ENCODE data around the gene ZNRF2.
"Not testable (repeated sequence)": the region's sequence is repeated elsewhere in the genome, so short reads cannot be mapped to it uniquely, and the experiment has no call there.

The ZNRF2 gene

DNA sequence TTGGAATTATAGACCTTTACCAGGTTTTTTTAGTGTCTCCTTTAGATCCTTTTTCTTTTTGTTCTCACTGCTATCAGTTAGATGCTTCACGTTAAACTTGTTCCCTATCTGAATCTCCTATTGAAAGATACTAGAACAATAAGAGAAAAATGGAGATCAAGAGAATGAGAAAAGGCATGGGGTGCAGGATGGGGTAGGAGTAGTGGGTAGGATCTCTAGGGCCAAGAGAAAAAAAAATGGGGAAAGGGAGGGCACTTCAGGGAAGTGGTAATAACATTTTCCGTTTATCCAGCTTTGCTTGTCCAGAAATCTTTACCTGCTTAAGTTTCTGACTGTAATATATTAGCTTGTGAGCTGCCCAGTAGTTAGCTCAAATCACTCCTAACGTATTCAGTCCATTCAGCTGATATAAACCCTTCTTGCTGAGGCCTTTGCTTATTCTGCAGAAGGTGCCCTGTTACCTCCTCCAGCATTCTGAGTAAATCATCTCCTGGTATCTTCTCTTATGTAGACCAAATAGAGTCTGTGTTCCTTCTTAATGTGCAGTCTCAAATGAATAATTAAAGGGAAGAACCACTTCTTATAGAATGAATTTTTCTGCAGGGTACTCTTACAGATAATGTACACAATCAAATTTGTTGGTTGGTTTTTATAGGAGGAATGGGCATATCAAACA lies 69.7 kb downstream of the ZNRF2 start:
- Mint-ChIP-seq H3K9me3 (no peaks in the 10 kb centered on the region), H3K4me1 (peaks cover 7 to 16% of the 10 kb centered on the region in 2 donors), H3K27ac (no peak overlapping the region), H3K4me3 (no peak overlapping the region), H3K27me3 (no peaks in the 10 kb centered on the region), H3K36me3 (peaks cover 11 to 17% of the 10 kb centered on the region in 2 donors)
- ATAC-seq (replicated peaks) = no peak
- DNase-seq = no peak

GRCh38 chr7:30354791-30355190 lies 70.4 kb downstream of the ZNRF2 start:
- DNase-seq (no peak), ATAC-seq (replicated peaks) (no peak)
- Mint-ChIP-seq H3K9me3 (no peaks in the 10 kb centered on the region), H3K4me1 (peaks cover 7 to 16% of the 10 kb centered on the region in 2 donors), H3K36me3 (peaks cover 11 to 17% of the 10 kb centered on the region in 2 donors), H3K27ac (no peak overlapping the region), H3K4me3 (no peak overlapping the region), H3K27me3 (no peaks in the 10 kb centered on the region)

GRCh38 chr7:30359957-30360356 lies 75.6 kb downstream of the ZNRF2 start:
- ATAC-seq (replicated peaks) = no peak
- Mint-ChIP-seq H3K4me1 (peaks cover 4 to 13% of the 10 kb centered on the region in 2 donors), H3K9me3 (no peaks in the 10 kb centered on the region), H3K27ac (no peak overlapping the region), H3K27me3 (no peaks in the 10 kb centered on the region), H3K36me3 (peaks cover 12 to 17% of the 10 kb centered on the region in 2 donors), H3K4me3 (no peak overlapping the region)
- DNase-seq = no peak

- Mint-ChIP-seq H3K9me3 (no peaks in the 10 kb centered on the region), H3K36me3 (peaks cover 0 to 2% of the 10 kb centered on the region in 2 donors), H3K4me3 (no peak overlapping the region), H3K27ac (no peak overlapping the region), H3K27me3 (no peaks in the 10 kb centered on the region), H3K4me1 (peaks cover 4 to 7% of the 10 kb centered on the region in 2 donors)
- DNase-seq (no peak), ATAC-seq (replicated peaks) (peak; percentile 12 to 25)
Measured at GRCh38 chr7:30363778-30364563, 79.6 kb downstream of the ZNRF2 start.

- Mint-ChIP-seq H3K4me3 (no peak overlapping the region), H3K27ac (no peak overlapping the region), H3K9me3 (no peaks in the 10 kb centered on the region)
Measured at GRCh38 chr7:30364773-30365172, 80.4 kb downstream of the ZNRF2 start.

GRCh38 chr7:30365621-30366020 lies 81.2 kb downstream of the ZNRF2 start:
- peaks cover 4 to 7% of the 10 kb centered on the region in 2 donors for H3K4me1 Mint-ChIP-seq
- no peak overlapping the region for H3K27ac Mint-ChIP-seq
- ATAC-seq (replicated peaks) (no peak), DNase-seq (no peak)
- no peaks in the 10 kb centered on the region for H3K27me3 Mint-ChIP-seq
- H3K36me3 Mint-ChIP-seq = peaks cover 0 to 2% of the 10 kb centered on the region in 2 donors
- no peaks in the 10 kb centered on the region for H3K9me3 Mint-ChIP-seq
- H3K4me3 Mint-ChIP-seq = no peak overlapping the region

More at GRCh38 chr7:30364773-30365172, 80.4 kb downstream of the ZNRF2 start:
- no peak for DNase-seq
- ATAC-seq (replicated peaks) = no peak
- H3K4me1 Mint-ChIP-seq = peaks cover 4 to 7% of the 10 kb centered on the region in 2 donors
- no peaks in the 10 kb centered on the region for H3K27me3 Mint-ChIP-seq
- peaks cover 0 to 2% of the 10 kb centered on the region in 2 donors for H3K36me3 Mint-ChIP-seq

- H3K4me1 Mint-ChIP-seq = peaks cover 4 to 7% of the 10 kb centered on the region in 2 donors
- H3K9me3 Mint-ChIP-seq = no peaks in the 10 kb centered on the region
- no peak for ATAC-seq (replicated peaks)
- DNase-seq = no peak
- H3K4me3 Mint-ChIP-seq = no peak overlapping the region
- H3K27me3 Mint-ChIP-seq = no peaks in the 10 kb centered on the region
- H3K36me3 Mint-ChIP-seq = peaks cover 4 to 5% of the 10 kb centered on the region in 2 donors
- no peak overlapping the region for H3K27ac Mint-ChIP-seq
Measured at GRCh38 chr7:30366606-30367005, 82.2 kb downstream of the ZNRF2 start.

GRCh38 chr7:30367561-30367960 lies 83.2 kb downstream of the ZNRF2 start:
- no peak for DNase-seq

GRCh38 chr7:30369879-30370278 lies 85.5 kb downstream of the ZNRF2 start:
- no peak for ATAC-seq (replicated peaks)
- DNase-seq = no peak
- Mint-ChIP-seq H3K4me3 (no peak overlapping the region), H3K27ac (no peak overlapping the region), H3K4me1 (no peaks in the 10 kb centered on the region), H3K27me3 (no peaks in the 10 kb centered on the region), H3K36me3 (peaks cover 5 to 6% of the 10 kb centered on the region in 2 donors), H3K9me3 (no peaks in the 10 kb centered on the region)

More at GRCh38 chr7:30367561-30367960, 83.2 kb downstream of the ZNRF2 start:
- Mint-ChIP-seq H3K4me3 (no peak overlapping the region), H3K27me3 (no peaks in the 10 kb centered on the region), H3K27ac (no peak overlapping the region), H3K4me1 (peaks cover 4 to 7% of the 10 kb centered on the region in 2 donors), H3K36me3 (peaks cover 5 to 7% of the 10 kb centered on the region in 2 donors), H3K9me3 (no peaks in the 10 kb centered on the region)
- ATAC-seq (replicated peaks) = no peak

- Mint-ChIP-seq H3K9me3 (no peaks in the 10 kb centered on the region), H3K27me3 (no peaks in the 10 kb centered on the region), H3K4me1 (no peaks in the 10 kb centered on the region), H3K36me3 (peaks cover 5 to 6% of the 10 kb centered on the region in 2 donors), H3K27ac (no peak overlapping the region), H3K4me3 (no peak overlapping the region)
- DNase-seq (no peak), ATAC-seq (replicated peaks) (no peak)
Measured at GRCh38 chr7:30371321-30371720, 86.9 kb downstream of the ZNRF2 start.

GRCh38 chr7:30378275-30378674 lies 93.9 kb downstream of the ZNRF2 start:
- H3K27ac Mint-ChIP-seq = no peak overlapping the region

DNA sequence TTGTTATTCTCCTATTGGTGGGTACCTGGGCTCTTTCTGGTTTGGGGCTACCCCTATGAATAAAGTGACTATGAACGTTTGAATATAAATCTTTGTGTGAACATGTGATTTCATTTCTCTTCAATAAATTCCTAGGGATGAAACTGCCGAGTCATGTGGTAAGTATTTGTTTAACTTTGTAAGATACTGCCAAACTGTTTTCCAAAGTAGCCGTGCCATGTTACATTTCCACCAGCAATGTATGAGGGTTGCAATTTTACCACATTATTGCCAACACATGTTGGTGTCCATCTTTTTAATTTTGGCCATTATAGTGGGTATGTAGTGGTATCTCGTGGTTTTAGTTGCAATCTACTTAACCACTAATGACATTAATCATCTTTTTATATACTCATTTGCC lies 94.7 kb downstream of the ZNRF2 start:
- Mint-ChIP-seq H3K4me1 (peaks cover 0 to 2% of the 10 kb centered on the region in 2 donors), H3K9me3 (peaks cover 0 to 5% of the 10 kb centered on the region in 2 donors), H3K27me3 (no peaks in the 10 kb centered on the region), H3K4me3 (no peak overlapping the region), H3K27ac (no peak overlapping the region), H3K36me3 (peaks cover 0 to 10% of the 10 kb centered on the region in 2 donors)
- DNase-seq (no peak), ATAC-seq (replicated peaks) (no peak)

More at GRCh38 chr7:30378275-30378674, 93.9 kb downstream of the ZNRF2 start:
- Mint-ChIP-seq H3K9me3 (peaks cover 0 to 4% of the 10 kb centered on the region in 2 donors), H3K36me3 (peaks cover 0 to 10% of the 10 kb centered on the region in 2 donors), H3K4me3 (no peak overlapping the region), H3K4me1 (peaks cover 0 to under 1% of the 10 kb centered on the region in 2 donors), H3K27me3 (no peaks in the 10 kb centered on the region)
- ATAC-seq (replicated peaks) (no peak), DNase-seq (no peak)

- DNase-seq (no peak), ATAC-seq (replicated peaks) (no peak)
- peaks cover 0 to 5% of the 10 kb centered on the region in 2 donors for H3K9me3 Mint-ChIP-seq
- H3K4me3 Mint-ChIP-seq = no peak overlapping the region
- peaks cover 0 to 2% of the 10 kb centered on the region in 2 donors for H3K4me1 Mint-ChIP-seq
- peaks cover 0 to 10% of the 10 kb centered on the region in 2 donors for H3K36me3 Mint-ChIP-seq
- no peaks in the 10 kb centered on the region for H3K27me3 Mint-ChIP-seq
- no peak overlapping the region for H3K27ac Mint-ChIP-seq
Measured at GRCh38 chr7:30379741-30380140, 95.3 kb downstream of the ZNRF2 start.

DNA sequence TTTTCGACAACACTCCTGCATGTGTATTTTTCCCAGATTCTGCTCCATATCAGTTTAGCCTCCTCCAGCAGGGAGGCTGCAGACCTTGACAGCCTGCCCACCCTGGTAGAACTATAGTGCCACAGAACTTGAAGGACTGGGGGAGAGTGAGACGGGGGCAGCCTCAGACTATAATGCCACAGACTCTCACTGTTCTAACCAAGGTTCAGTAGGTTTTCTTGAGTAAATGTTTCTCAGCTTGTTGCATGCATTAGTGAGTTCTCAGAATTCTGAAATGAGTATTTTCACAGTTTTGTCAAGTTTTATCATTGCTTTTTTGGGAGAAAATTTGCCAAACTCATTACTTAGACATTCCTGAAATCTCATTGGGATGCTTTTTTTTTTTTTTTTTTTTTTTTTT lies 95.9 kb downstream of the ZNRF2 start:
- DNase-seq (no peak), ATAC-seq (replicated peaks) (no peak)
- Mint-ChIP-seq H3K9me3 (peaks cover 0 to 5% of the 10 kb centered on the region in 2 donors), H3K27ac (no peak overlapping the region), H3K27me3 (no peaks in the 10 kb centered on the region), H3K4me3 (no peak overlapping the region), H3K36me3 (peaks cover 0 to 10% of the 10 kb centered on the region in 2 donors), H3K4me1 (peaks cover 0 to 2% of the 10 kb centered on the region in 2 donors)

DNA sequence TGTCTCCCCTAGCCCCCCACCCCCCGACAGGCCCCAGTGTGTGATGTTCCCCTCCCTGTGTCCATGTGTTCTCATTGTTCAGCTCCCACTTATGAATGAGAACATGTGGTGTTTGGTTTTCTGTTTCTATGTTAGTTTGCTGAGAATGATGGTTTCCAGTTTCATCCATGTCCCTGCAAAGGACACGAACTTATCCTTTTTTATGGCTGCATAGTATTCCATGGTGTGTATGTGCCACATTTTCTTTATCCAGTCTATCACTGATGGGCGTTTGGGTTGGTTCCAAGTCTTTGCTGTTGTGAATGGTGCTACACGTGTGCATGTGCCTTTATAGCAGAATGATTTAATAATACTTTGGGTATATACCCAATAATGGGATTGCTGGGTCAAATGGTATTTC lies 96.4 kb downstream of the ZNRF2 start:
- not testable (repeated sequence) for DNase-seq

More for the DNA sequence above, 96.4 kb downstream of the ZNRF2 start:
- not testable (repeated sequence) for H3K4me1 Mint-ChIP-seq; ATAC-seq (replicated peaks); H3K4me3 Mint-ChIP-seq; H3K27me3 Mint-ChIP-seq; H3K27ac Mint-ChIP-seq; H3K9me3 Mint-ChIP-seq
- H3K36me3 Mint-ChIP-seq = peaks cover 0 to 10% of the 10 kb centered on the region in 2 donors

Data from stimulated activated naive B cell treated with anti-CD40 and anti-IgM and Interleukin-4, amounts not matched to agents 10 μg/mL and 1 μg/mL and 100 μg/mL, for 72 hours (primary cell).